Hematopoietic multipotent progenitor cell treated with erythropoietin and hydrocortisone succinate and interleukin-3 and kit ligand, for 4 days (in vitro differentiated cells): Measurements from ENCODE around the gene RIMBP2.
A peak's percentile ranks its signal among the peaks of the same experiment; 100 is the strongest.

Source experiments
- DNase-seq: peaks from one replicate; pipeline ENCODE4 v3.0.0-alpha.2; 2015

Gene RIMBP2

DNA sequence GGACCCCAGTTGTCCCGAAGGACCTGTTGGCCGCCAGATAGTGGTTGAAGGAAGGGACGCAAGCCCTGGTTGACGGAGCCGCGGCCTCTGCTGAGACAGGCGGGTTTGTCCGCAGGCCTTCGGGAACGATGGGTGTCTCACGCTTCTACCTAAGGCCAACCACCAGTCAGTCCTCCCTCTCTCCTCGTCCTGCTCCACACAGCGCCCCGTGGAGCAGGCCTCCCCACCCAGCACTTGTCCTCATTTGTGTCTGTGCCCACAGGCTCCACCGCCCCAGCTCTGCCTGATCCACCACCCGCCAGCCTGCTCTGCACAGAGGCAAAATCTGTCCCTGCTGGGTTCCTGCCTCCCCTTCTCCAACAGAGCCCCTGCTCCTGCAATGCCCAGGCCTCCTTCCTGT lies 41.0 kb downstream of the RIMBP2 start:
- no peak for DNase-seq

DNA sequence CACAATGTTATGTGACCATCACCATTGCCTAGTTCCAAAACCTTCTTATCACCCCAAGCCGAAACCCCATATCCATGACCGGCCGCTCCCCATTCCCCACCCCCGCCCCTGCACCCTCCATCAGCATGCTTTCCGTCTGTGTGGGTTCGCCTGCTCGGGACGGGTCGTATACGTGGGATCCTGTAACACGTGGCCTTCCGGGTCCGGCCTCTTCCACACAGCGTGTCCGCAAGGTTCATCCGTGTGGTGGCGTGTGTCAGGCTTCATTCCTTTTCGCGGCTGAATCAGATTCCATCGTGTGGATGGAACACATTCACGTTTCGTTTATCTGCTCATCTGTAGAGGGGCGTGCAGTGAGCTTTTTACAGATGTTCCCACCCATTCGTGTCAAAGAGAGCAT lies 41.4 kb downstream of the RIMBP2 start:
- DNase-seq = no peak

DNA sequence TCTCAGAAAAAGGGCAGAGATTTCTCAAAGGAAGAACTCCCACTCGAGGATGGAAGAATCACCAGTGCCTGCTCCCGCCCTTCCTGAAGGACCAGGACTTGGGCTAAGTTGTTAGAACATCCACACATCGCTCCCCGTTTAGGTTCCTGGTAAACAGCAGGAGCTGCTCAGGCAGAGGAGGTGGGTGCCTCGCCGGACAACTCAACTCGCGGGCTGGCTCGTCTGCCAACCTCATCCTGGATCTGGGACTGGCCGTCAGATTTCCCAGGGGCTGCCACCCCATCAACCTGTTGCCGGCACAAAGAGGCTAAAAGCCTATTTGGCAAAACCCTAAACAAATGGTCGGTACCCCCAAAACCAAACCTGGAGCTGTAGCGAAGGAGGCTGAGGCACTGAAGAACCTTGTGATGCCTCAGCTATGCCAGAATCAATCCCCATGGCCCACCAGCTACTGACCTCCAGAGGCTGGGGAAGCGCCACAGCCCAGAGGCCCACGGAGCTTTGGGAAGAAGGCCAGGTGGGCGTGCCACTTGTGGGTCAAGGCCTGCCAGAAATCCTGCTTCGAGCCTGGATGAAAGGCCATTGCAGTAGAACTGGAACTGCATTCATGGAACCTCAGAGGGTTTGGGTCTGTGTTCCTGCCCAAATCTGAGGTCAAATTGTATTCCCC lies 42.9 kb downstream of the RIMBP2 start:
- DNase-seq = no peak

DNA sequence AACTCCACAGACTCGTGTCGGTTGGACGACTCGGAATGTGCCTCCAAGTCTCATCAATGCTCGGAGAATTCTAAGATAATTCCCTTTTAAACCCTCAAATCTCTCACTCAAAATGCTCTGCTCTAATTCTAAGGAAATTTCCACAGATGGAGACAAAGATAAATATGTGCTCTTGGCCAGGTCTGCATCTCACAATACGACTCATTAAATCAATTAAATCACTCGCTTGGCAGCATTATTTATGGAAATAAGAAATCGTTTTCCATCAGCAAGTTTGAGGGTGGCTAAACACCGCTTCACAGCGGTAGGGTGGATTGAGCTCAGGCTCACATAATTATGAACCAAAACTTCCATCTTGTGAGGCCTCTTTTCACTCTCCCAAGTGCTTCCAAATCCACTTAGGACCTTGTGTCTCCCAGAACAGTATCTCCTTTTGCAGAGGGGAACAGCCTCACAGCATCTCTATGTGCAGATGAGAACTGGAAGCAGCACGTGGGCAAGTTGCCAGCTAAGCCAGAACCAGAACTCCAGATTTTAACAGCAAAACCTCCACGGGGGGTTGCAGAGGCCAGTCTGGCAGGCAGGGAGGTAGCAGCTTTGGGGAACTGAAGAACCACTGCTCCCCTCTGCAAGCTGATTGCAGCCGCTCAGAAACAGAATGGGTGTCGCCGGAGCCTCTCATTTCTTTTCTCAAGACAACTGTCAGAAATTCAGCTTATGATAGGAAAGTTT lies 43.8 kb downstream of the RIMBP2 start:
- DNase-seq = no peak

DNA sequence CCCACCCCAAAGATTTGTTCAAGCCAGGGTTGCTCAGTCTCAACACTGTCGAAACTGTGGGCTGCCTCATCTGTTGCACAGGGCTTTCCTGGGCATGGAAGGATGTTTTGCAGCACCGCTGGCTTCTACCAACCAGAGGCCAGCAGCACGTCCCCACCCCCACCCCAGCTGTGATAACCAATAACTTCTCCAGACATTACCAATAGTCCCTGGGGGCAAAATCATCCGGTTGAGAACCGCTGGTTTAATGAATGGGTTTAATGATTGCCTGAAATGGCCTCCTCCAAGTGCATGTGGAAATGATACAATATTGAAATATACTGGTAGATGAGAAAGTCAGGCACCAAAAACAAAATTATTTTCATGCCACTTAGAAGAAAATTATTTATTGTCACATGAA lies 44.5 kb downstream of the RIMBP2 start:
- DNase-seq = no peak

DNA sequence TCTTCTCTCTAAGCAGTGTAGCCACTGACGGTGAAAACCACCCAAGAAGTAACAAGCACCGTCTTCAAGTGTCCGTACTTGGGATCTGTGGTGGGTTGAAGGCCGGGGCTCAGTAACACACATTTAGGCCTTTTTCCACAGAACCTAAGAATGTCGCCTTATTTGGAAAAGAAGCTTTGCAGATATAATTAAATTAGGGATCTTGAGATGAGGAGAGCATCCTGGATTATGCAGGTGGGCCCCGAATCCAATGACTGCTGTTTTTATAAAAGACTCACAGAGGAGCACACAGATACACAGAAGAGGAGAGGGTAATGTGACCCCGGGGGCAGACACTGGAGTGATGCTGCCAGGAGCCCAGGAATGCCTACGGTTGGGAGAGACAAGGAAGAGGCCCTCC lies 46.3 kb downstream of the RIMBP2 start:
- no peak for DNase-seq

DNA sequence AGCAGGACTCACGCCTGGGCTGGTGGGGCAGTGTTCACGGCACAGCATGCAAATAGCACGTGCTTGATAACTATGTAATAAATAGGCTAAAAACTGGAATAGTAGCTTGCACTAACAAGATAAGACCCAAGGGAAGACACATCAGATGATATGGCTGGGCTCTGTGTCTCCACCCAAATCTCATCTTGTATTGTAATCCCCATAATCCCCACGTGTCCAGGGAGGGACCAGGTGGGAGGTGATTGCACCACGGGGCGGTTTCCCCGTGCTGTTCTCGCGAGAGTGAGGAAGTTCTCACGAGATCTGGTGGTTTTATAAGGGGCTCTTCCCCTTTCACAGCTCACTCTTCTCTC lies 46.9 kb downstream of the RIMBP2 start:
- DNase-seq = no peak

DNA sequence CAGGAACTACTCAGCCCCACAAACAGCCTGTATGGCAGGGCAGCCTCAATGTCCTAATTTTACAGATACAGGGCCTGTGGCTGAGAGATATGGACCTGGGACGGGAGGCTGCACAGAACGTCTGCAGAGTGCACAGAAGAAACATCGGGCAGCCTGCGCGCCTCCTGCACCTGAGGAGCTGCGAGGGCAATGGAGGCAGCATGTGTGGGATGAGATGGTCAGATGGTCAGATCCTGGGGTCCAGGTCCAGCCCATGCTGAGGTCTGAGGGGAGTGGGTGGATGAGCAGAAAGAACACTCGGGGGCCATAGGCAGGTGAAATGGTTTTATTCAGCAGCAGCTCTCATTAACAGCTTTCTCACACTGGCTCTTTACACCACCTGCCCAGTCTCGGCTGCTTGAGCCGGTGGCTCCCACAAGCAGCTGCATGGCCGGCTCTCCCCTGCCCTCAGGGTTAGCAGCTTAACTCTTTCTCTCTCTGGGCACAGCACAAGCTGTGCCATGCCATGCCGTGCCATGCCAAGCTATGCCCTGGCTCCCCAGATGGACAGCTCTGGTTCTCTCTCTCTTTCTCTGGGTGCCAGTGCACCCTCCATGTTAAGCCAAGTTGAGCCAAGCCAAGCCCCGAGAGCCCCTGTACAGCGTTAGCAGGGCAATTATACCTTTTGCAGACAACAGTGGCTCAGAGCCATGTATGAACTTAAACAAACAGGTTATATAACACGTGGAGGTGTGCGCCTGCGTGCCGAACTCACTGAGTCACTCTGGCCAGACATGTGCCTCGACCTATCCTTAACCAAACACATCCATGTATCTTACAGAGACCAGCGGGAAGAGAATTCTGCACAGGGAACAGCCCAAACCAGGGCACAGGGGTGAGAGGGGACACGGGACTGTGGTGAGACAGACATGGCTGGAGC lies 47.6 kb downstream of the RIMBP2 start:
- DNase-seq = no peak

DNA sequence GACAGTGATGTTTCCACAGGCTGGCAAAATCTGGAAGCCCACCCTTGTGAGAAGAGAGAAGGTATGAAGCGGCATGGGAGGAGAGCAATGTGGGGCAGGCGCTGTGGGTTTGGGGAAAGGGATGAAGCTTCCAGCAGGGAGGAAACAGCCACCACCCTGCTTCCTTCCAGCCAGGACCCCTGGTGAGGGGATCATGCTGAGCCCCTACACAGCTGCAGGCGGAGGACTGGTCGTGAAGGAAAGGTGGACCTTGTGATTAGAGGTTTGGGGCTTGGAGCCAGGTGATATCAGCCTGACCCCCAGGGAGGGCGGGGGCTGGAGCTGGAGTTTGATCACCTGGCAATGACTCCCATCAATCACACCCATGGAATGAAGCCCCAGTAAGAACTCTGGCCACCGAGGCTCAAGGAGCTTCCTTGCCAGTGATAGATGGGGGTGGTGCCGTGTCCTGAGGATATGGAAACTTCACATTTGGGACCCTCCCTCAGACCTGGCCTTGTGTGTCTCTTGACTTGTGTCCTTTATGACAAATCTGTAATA lies 48.6 kb downstream of the RIMBP2 start:
- DNase-seq = no peak

DNA sequence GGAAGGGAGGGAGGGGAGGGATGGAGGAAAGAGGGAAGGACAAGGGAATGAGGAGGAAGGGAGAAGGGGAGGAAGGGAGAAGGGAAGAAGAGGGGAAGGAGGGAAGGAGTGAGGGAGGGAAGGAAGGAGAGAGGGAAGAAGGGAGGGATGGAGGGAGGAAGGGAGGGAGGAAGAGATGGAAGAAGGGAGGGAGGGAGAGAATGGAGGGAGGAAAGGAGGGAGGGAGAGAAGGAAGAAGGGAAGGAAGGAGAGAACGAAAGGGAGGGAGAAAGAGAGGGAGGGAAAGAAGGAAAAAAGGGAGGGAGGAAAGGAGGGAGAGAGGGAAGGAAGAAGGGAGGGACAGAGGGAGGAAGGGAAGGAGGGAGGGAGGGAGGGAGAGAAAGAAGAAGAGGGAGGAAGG lies 49.5 kb downstream of the RIMBP2 start:
- no peak for DNase-seq

DNA sequence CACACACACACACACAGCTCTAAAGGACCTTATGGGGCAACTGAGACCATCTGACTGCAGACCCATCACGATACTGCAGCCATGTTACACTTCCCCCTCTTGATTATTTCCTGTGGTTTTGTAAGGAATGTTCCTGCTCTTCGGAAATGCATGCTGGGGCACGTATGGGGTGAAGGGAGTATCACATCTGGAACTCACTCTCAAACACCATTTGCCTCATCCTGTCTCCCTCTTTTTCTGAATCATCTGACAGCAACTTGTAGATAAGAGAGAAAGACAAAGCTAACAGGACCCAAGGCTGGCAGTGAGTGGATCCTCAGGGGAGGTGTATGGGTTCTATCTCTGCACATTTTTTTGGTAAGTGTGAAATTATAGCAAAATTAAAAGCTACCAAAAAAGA lies 50.3 kb downstream of the RIMBP2 start:
- DNase-seq = no peak

DNA sequence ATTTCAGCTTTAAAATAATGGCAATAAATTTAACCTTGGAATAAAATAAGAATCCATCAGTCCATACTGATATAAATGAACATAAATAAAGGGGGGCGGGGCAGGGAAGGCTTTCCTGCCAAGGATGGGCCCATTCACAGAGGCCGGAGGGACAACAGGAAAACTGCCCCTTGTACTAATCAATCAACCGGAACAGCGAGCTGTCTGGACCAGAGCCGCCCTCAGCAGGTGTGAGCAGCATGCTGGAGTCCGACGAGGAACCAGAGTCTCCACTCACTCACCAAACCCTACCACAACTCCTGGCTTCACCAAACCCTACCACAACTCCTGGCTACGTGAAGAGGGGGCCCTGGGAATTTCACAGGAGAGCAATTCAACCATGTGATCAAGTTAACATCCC lies 51.3 kb downstream of the RIMBP2 start:
- DNase-seq = no peak

DNA sequence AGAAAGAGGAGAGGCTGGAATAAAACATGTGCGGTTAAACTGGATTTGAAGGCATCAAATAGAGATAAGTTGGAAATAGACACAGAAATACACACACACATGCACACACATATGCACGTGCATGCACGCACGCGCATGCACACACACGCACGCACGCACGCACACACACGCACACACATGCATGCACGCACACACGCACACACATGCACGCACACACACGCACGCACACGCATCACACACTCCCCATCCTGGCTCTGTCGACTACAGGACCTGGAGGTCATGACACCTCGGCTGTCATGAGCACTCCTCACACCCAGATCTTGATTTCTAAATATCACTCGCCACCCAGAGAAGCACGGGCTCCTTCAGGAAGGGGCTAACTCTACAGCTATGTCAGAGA lies 51.8 kb downstream of the RIMBP2 start:
- no peak for DNase-seq

DNA sequence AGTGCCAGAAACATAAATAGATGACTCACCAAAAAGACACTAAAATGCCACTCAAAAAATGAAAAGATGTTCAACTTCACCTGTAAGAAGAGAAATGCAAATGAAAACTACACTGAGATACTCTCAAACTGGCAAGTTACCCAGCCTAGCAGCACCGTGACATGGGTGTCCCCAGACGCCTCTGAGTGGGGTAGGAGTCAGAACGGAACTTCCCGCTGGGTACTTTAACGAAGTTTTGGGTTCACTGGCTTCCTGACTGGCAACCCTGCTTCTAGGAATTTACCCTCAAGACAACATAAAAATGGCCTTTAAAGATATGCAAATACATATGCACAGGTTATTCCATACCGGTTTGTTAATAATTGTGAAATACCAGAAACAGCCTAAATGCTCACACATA lies 52.6 kb downstream of the RIMBP2 start:
- no peak for DNase-seq

DNA sequence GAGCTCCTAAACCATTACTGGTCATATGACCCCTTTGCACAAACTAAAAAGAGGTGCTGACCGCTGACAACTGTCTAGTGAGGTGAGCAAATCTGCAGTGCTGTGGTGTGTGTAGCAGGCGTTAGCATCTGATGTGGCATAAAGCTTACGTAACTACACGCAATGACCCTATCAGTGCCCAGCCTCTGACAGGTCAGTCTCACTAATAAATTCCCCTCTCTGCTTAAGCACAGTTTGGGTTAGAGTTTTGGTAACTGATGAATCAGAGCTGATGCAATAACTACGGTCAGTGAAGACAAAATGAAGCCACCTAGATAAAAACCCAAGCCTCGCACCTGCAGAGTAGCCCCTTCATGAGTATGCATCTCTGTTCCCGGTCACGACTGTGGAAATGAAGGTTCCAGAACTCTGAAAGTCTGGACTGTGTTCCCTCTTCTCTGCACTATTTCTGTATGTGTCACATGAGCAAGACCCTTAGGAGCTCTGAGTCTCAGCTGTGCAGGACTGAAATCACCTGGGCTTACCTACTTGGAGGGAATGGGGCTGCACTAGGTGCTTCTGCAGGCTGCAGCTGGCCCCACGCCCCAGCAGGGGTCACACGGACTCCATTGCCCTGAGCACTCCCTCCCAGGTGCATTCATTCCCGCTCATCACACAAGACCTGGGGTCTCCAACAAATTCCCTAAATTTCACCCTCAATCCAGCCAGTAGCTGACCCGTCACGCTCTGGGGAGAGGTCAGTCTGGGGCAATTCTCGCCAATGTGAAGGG lies 54.4 kb downstream of the RIMBP2 start:
- DNase-seq = no peak

DNA sequence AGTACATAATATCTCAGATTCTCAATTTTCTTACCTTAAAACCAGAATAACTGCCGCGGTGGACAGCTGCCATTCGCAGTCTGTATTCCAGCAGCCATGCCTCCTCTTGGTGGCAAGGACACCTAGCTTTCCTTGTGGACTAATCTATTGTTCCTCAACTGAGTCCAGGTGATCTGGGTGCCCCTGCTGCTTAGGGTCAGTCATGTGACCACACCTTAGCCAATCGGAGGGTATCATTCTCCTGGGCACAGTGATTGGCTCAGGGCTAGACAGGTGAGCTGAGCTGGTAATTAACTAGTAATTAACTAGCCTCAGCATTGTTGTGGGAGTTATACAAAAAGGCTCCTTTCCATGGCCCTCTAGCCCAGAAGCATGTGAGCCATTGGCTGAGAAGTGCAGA lies 55.0 kb downstream of the RIMBP2 start:
- DNase-seq = no peak

DNA sequence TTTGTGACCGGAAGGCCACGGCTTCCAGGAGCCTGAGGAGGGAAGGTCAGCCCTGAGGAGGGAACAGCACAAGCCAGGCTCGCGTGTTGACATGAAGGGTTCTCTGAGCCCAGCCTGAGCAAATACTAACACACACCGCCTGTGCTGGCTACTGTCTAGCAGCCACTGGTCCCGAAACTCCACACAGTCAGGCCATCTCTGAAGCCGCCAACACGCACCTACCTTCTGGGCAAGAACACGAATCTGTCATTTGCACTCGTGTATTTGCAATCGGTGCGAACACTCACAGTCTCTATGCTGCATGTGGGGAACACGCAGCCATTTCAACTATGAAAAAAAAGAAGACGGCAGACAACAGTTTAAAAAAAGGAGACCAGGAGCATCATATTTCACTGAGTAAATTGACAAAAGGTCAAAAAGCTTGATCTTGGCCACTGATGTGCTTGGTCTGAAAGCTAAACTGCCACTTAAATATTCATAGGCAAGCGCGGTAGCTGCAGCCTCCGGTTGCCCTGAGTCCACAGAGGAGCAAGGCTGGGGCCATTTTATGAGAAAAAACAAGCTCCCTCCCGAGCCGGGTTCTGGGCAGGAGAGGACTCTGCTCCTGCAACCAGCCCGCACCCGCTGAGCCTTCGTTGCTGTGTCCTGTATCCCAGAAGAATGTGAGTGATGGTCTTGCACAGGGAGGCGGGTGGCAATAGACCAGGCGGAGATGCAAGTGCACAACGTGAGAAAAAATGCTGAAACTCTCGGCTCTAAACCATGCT lies 57.8 kb downstream of the RIMBP2 start:
- no peak for DNase-seq

DNA sequence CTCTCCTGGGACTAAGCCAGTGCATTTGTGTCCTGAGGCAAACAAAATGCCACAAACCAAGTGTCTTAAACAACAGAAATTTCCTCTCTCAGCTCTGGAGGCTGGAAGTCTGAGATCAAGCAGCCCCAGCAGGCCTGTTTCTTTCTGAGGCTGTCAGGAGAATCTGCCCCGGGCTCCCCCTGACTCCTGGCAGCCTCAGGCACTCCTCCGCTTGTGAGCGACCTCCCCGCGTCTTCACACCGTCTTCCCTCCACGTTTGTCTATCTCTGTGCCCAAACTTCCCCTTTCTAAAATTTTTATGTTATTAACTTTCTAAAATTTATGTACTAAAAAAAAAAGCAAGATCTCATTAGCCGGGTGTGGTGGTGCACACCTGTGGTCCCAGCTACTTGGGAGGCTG lies 59.7 kb downstream of the RIMBP2 start:
- no peak for DNase-seq

DNA sequence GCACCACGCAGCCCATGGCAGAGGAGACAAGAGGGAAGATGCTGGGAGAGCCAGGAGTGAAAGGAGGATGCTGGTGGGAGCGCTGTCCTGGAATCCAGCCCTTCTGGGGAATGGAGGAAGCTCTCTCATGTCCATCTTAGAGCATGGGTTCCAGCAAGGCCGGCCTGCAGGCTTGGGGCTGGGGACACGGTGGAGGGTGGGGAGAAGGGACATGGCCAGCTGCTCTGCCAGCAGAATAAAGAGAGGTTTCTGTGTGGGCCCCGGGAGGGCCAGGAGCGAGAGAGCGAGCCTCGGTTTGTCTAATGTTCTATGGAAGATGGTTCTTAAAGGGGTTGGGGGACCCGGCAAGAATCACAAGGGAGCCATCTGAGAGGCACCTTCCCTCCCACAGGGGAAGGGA lies 60.2 kb downstream of the RIMBP2 start:
- no peak for DNase-seq

DNA sequence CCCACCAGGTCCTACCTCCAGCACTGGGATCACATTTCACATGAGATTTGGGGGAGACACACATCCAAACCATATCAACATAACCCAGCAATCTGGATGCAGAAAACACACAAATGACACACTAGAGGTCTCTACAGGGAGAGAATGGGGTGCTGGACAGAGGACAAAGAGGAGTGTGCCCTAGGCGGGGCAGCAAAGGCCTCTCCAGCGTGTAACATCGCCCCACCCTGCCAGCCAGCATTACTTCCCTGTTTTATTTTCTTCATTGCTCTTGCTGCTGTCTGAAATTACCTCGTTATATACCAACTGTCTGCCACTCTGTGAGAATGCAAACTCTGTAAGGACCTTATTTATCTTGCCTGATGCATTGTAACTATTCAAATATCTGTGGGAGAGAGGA lies 61.1 kb downstream of the RIMBP2 start:
- DNase-seq = peak; percentile 6

DNA sequence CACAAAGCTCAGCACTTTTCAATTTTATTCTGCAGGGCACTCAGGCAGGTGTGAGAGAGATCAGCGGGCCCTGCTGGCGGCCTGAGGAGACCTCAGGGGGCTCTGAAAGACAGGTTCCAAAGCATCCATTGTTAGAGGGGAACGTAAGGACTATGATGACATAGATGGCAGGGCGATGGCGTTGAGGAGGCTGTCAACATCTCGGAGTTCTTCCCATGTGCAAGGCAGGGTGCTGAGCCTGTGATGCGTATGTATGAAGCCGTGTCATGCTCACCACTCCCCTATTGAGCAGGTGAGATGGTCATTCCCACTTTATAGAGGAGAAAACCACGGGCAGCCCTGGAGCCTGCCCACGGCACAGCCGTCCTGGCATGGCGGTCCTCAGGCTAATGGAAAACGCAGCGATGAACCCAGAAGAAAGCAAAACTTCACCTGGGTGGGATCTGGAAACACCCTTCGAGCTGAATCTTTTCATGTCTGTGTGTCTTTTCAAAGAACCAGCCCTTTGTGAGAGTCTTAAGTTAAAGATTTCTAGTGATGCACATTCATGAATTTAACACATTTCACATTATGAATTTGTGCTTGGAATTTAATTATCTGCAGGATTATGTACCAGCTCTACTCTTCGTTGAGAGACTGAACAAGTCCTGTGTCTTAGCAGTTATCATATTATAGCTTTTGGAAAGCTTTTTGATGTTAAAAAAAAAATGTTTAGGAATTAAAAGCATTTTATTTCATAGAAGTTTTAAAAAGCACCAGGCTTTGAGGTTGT lies 64.7 kb downstream of the RIMBP2 start:
- DNase-seq = no peak
